ENCODE measurements around the gene ELP6. TPM values are rescaled to one million over a fixed set of nuclear protein-coding genes. Genes with fewer than 3 reads are reported as not detected.

The ELP6 gene
- total RNA-seq, 1 donor from 2014 or later: 22.1 TPM

- no peaks in the 10 kb centered on the region for H3K36me3 ChIP-seq
- peaks cover 35% of the 10 kb centered on the region for H3K4me1 ChIP-seq
- TF ChIP-seq CTCF (IDR thresholded peaks at IDR 0.05) (no peak), POLR2A (IDR thresholded peaks at IDR 0.05) (no peak), POLR2AphosphoS5 (IDR thresholded peaks at IDR 0.05; ENCODE audit: insufficient read depth in 1 of 2, low read depth in 1 of 2) (no peak)
- no peak for DNase-seq (ENCODE audit: extremely low spot score in 2 of 2)
- intact Hi-C loops (cut with DNase I): no loop called here
- no peak overlapping the region for H3K4me3 ChIP-seq
- no peaks in the 10 kb centered on the region for H3K27me3 ChIP-seq
- H3K9me3 ChIP-seq: no peaks in the 10 kb centered on the region
- no peak overlapping the region for H3K27ac ChIP-seq
Observed at GRCh38 chr3:47456984-47457383, 56.5 kb downstream of the ELP6 start.

GRCh38 chr3:47455806-47456452 lies 57.6 kb downstream of the ELP6 start:
- Histone ChIP-seq H3K9me3 (no peaks in the 10 kb centered on the region), H3K27ac (peak overlapping the region; percentile 69), H3K27me3 (no peaks in the 10 kb centered on the region), H3K36me3 (no peaks in the 10 kb centered on the region), H3K4me1 (peaks cover 35% of the 10 kb centered on the region), H3K4me3 (no peak overlapping the region)
- TF ChIP-seq POLR2A (IDR thresholded peaks at IDR 0.05) (no peak), POLR2AphosphoS5 (IDR thresholded peaks at IDR 0.05; ENCODE audit: insufficient read depth in 1 of 2, low read depth in 1 of 2) (peak in 1 of 2 donors; percentile 34), CTCF (IDR thresholded peaks at IDR 0.05) (no peak)
- DNase-seq (ENCODE audit: extremely low spot score in 2 of 2): no peak
- intact Hi-C loops (cut with DNase I): no loop called here

- Histone ChIP-seq H3K36me3 (no peaks in the 10 kb centered on the region), H3K9me3 (no peaks in the 10 kb centered on the region), H3K4me1 (peaks cover 29% of the 10 kb centered on the region), H3K27ac (peak overlapping the region; percentile 42), H3K27me3 (no peaks in the 10 kb centered on the region), H3K4me3 (no peak overlapping the region)
- intact Hi-C loops (cut with DNase I): no loop called here
- no peak for DNase-seq (ENCODE audit: extremely low spot score in 2 of 2)
- no peak for TF ChIP-seq POLR2A (IDR thresholded peaks at IDR 0.05)
- TF ChIP-seq CTCF (IDR thresholded peaks at IDR 0.05): no peak
- peak in 1 of 2 donors; percentile 33 for TF ChIP-seq POLR2AphosphoS5 (IDR thresholded peaks at IDR 0.05; ENCODE audit: insufficient read depth in 1 of 2, low read depth in 1 of 2)
Observed at GRCh38 chr3:47452453-47453215, 60.9 kb downstream of the ELP6 start.

Small RNAs within 50 kb of the gene (small RNA-seq; reads per million reads assigned to genes)
- gene AC099778.2 (not detected), gene RN7SL870P (not detected)

Other genes with a start within 250 kb of the ELP6 start
- gene KIF9, start 230.9 kb downstream of the ELP6 start, total RNA-seq: 0.98 TPM
- 10.1 TPM for gene KLHL18, start 230.8 kb downstream of the ELP6 start, total RNA-seq
- 30.2 TPM for gene PTPN23, start 132.7 kb downstream of the ELP6 start, total RNA-seq
- 84.7 TPM for gene SCAP, start 37.8 kb downstream of the ELP6 start, total RNA-seq
- 0.98 TPM for gene CSPG5, start 65.2 kb upstream of the ELP6 start, total RNA-seq